CD4-positive, alpha-beta memory T cell (primary cell): ENCODE measurements around the gene C19orf25. TPM values are rescaled to one million over a fixed set of nuclear protein-coding genes. Genes with fewer than 3 reads are reported as not detected.
"Not testable (repeated sequence)": the region's sequence is repeated elsewhere in the genome, so short reads cannot be mapped to it uniquely, and the experiment has no call there.

Source experiments
- CTCF ChIA-PET: fragments of 350-600 bp; sonication (Branson Sonifier 250); formaldehyde crosslinking; loops from one replicate; lab custom pipeline; 2021; ENCODE audit warnings: inconsistent platforms; ENCODE audit not compliant: partially characterized antibody; lab: Charles Lee
- POLR2A ChIA-PET: fragments of 350-600 bp; sonication (Branson Sonifier 250); formaldehyde crosslinking; loops from one replicate; lab custom pipeline; 2021; ENCODE audit not compliant: partially characterized antibody; lab: Charles Lee
- DNase-seq, 5 donors: peaks; one replicate each; pipeline versions ENCODE4 v3.0.0 to v3.0.0-alpha.2; 2020 to 2022; ENCODE audit warnings: mixed read lengths in 1 of 5
- H3K27ac ChIP-seq: one replicate; pipeline ENCODE4 v1.7.0; 2013; ENCODE audit warnings: low read depth, low read length
- H3K27me3 ChIP-seq: 2 replicates; pipeline ENCODE4 v1.7.0; 2013; ENCODE audit warnings: mild to moderate bottlenecking, low read length, moderate library complexity; ENCODE audit not compliant: insufficient read depth
- H3K36me3 ChIP-seq: 2 replicates; pipeline ENCODE4 v1.7.0; 2013; ENCODE audit warnings: mild to moderate bottlenecking, low read length, moderate library complexity; ENCODE audit not compliant: insufficient read depth
- H3K4me1 ChIP-seq: 2 replicates; pipeline ENCODE4 v1.7.0; 2013; ENCODE audit warnings: mild to moderate bottlenecking, low read length, moderate library complexity; ENCODE audit not compliant: insufficient read depth
- H3K4me3 ChIP-seq, 2 donors: one replicate each; pipeline ENCODE4 v1.7.0; 2013; ENCODE audit warnings: low read length in 2 of 2, mild to moderate bottlenecking in 1 of 2
- H3K9me3 ChIP-seq, 2 donors: one replicate each; pipeline ENCODE4 v1.7.0; 2013; ENCODE audit warnings: low read length in 2 of 2, control low read depth in 1 of 2; ENCODE audit not compliant: control insufficient read depth in 1 of 2
- H3K27ac Mint-ChIP-seq, 7 donors: one replicate each; pipeline ENCODE4 v1.8.0; 2020 to 2021; ENCODE audit warnings: mixed read lengths in 7 of 7, mild to moderate bottlenecking in 6 of 7, inconsistent platforms in 3 of 7, moderate library complexity in 3 of 7
- H3K27me3 Mint-ChIP-seq, 2 donors: one replicate each; pipeline ENCODE4 v1.8.0; 2020 to 2021; ENCODE audit warnings: mixed read lengths in 2 of 2
- H3K36me3 Mint-ChIP-seq, 2 donors: one replicate each; pipeline ENCODE4 v1.8.0; 2020 to 2021; ENCODE audit warnings: mixed read lengths in 2 of 2, inconsistent platforms in 1 of 2, mild to moderate bottlenecking in 1 of 2
- H3K4me1 Mint-ChIP-seq, 4 donors: one replicate each; pipeline ENCODE4 v1.8.0; 2020 to 2021; ENCODE audit warnings: mixed read lengths in 4 of 4, mild to moderate bottlenecking in 1 of 4
- H3K4me3 Mint-ChIP-seq, 8 donors: one replicate each; pipeline ENCODE4 v1.8.0; 2020 to 2021; ENCODE audit warnings: mixed read lengths in 8 of 8, mild to moderate bottlenecking in 7 of 8, moderate library complexity in 6 of 8, inconsistent platforms in 3 of 8
- H3K9me3 Mint-ChIP-seq, 8 donors: one replicate each; pipeline ENCODE4 v1.8.0; 2020 to 2021; ENCODE audit warnings: mixed read lengths in 8 of 8, mild to moderate bottlenecking in 5 of 8, inconsistent platforms in 3 of 8, moderate library complexity in 1 of 8
- intact Hi-C: fragments of 100-400 bp; cut with micrococcal nuclease; formaldehyde crosslinking; loops from one replicate; pipeline ENCODE4 v1.15.1; 2023
- polyA plus RNA-seq, 2 donors: library from polyadenylated mRNA; unstranded; fragments of 300-500 nt; fragmentation: Illumina TruSeq; gene quantifications; one replicate each; pipeline ENCODE4 v1.2.3, GENCODE V29; 2021
- total RNA-seq, 2 experiments: library from RNA; stranded (reverse); gene quantifications; one replicate each; pipeline ENCODE4 v1.2.3, GENCODE V29; 2021

C19orf25 gene
- total and polyA plus RNA-seq, 4 experiments from 2014 or later: 41.5 to 79.8 (median 58.8) TPM

DNA sequence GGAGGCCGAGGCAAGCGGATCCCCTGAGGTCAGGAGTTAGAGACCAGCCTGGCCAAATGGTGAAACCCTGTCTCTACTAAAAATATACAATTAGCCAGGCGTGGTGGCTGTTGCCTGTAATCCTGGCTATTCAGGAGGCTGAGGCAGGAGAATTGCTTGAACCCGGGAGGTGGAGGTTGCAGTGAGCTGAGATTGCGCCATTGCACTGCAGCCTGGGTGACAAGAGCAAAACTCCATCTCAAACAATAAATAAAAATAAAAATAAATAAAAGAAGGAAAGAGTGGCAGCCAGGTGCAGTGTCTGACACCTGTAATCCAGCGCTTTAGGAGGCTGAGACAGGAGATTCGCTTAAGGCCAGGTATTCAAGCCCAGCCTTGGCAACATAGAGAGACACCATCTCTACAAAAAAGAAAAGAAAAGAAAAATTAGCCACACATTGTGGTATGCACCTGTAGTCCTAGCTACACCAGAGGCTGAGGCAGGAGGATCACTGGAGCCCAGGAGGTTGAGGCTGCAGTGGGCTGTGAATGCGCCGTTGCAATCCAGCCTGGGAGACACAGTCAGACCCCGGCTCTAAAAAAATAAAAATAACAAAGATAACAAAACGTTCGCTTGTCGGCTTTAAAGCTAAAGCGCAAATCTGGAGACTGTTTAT is 23.5 kb upstream of the C19orf25 start:
- H3K36me3 ChIP-seq: no peaks in the 10 kb centered on the region
- no peak overlapping the region for H3K27ac ChIP-seq
- Mint-ChIP-seq H3K9me3 (peaks cover 0 to 1% (median 0%) of the 10 kb centered on the region in 8 donors), H3K27me3 (peaks cover 3 to 9% of the 10 kb centered on the region in 2 donors), H3K4me1 (peaks cover under 1 to 5% (median 2%) of the 10 kb centered on the region in 4 donors), H3K27ac (peak overlapping the region in 1 of 7 donors; percentile 17), H3K4me3 (no peak overlapping the region), H3K36me3 (no peaks in the 10 kb centered on the region)
- no peak overlapping the region for H3K4me3 ChIP-seq
- ChIA-PET POLR2A (no interaction called here), CTCF (interaction anchor here (0.7 to 1.3 kb wide), 3 partner anchors 12 to 18 kb away, joined by 3 to 4 read pairs (median 3); partner anchors contain the start of gene REEP6)
- H3K27me3 ChIP-seq: no peaks in the 10 kb centered on the region
- no peaks in the 10 kb centered on the region for H3K9me3 ChIP-seq
- intact Hi-C loops: loop anchor here (1.0 kb wide), 1 partner anchor 11 kb away; the partner anchor contains the start of gene ADAMTSL5
- H3K4me1 ChIP-seq: peaks cover 15% of the 10 kb centered on the region
- peak in 1 of 5 donors; percentile 9 for DNase-seq

DNA sequence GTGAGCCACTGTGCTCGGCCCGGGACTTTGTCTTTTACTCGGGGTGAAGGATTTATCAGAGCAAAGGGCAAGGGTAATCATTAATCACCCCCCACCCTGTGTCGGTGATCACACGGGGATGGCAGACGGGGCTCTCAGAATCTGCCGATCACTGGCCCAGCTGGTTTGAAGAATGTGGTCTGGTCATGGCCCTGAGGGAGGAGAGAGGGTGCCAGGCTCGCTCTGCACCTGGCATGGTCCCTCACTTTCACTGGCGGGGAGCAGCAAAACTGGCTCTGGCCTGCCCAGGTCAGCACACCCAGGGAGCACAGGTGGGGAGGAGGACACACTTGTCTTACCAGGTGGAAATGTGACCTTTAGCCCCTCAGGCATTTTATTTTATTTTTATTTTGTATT is 22.2 kb upstream of the C19orf25 start:
- H3K4me3 Mint-ChIP-seq: no peak overlapping the region
- POLR2A ChIA-PET: no interaction called here
- H3K36me3 Mint-ChIP-seq: no peaks in the 10 kb centered on the region
- intact Hi-C loops: no loop called here
- Histone ChIP-seq H3K9me3 (no peaks in the 10 kb centered on the region), H3K36me3 (no peaks in the 10 kb centered on the region), H3K27ac (no peak overlapping the region), H3K4me1 (peaks cover 9% of the 10 kb centered on the region), H3K4me3 (no peak overlapping the region), H3K27me3 (no peaks in the 10 kb centered on the region)
- peaks cover 0 to 1% (median 0%) of the 10 kb centered on the region in 8 donors for H3K9me3 Mint-ChIP-seq
- H3K27ac Mint-ChIP-seq: no peak overlapping the region
- CTCF ChIA-PET: interaction anchor here (1.1 to 1.8 kb wide), 2 partner anchors 10 to 57 kb away, joined by 4 read pairs; partner anchors contain the start of gene REEP6
- peak in 1 of 5 donors; percentile 2 for DNase-seq
- no peaks in the 10 kb centered on the region for H3K4me1 Mint-ChIP-seq
- peaks cover 3 to 8% of the 10 kb centered on the region in 2 donors for H3K27me3 Mint-ChIP-seq

DNA sequence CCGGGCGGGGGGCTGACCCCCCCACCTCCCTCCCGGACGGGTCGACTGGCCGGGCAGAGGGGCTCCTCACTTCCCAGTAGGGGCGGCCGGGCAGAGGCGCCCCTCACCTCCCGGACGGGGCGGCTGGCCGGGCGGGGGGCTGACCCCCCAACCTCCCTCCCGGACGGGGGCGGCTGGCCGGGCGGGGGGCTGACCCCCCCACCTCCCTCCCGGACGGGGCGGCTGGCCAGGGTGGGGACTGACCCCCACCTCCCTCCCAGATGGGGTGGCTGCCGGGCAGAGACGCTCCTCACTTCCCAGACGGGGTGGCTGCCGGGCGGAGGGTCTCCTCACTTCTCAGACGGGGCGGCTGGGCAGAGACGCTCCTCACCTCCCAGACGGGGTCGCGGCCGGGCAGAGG is 20.2 kb upstream of the C19orf25 start:
- H3K36me3 ChIP-seq, H3K27ac ChIP-seq, POLR2A ChIA-PET, H3K9me3 ChIP-seq, H3K27me3 ChIP-seq, H3K4me3 Mint-ChIP-seq, H3K36me3 Mint-ChIP-seq, CTCF ChIA-PET, H3K4me1 ChIP-seq, intact Hi-C loops, H3K4me1 Mint-ChIP-seq, H3K27ac Mint-ChIP-seq, H3K27me3 Mint-ChIP-seq, H3K4me3 ChIP-seq, H3K9me3 Mint-ChIP-seq: not testable (repeated sequence)
- peak in 1 of 5 donors; percentile 27 for DNase-seq

DNA sequence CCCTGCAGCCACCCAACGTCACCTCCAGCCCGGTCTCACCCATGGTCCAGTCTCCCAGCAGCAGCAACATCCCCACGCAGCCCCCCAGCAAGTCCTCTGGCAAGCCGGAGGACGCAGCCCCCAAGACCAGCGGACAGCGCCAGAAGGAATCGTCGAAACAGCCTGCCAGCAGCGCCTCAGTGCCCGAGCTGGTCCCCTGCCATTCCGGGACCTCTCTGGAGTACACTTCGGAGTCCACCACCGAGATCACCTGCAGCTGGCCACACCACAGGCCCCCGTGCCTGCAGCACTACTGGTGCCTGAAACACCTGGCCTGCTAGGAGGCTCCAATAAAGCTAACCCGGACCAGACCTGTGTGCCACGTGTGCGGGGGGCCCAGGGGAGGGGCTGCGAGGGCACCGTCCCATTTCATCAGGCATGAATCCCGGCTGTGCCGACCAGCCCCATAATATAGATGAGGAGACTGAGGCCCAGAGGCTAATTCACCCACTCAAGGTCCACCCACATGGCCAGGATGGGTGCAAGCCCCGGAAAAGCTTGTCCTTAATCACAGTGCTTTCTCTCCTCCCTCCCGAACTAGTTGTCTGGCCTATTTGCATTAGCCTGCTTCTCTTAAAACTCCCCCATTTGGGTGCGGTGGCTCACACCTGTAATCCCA is 18.7 kb upstream of the C19orf25 start:
- CTCF ChIA-PET: interaction anchor here (0.6 kb wide), 1 partner anchor 1609 kb away, joined by 3 read pairs; no protein-coding TSS in a partner anchor

DNA sequence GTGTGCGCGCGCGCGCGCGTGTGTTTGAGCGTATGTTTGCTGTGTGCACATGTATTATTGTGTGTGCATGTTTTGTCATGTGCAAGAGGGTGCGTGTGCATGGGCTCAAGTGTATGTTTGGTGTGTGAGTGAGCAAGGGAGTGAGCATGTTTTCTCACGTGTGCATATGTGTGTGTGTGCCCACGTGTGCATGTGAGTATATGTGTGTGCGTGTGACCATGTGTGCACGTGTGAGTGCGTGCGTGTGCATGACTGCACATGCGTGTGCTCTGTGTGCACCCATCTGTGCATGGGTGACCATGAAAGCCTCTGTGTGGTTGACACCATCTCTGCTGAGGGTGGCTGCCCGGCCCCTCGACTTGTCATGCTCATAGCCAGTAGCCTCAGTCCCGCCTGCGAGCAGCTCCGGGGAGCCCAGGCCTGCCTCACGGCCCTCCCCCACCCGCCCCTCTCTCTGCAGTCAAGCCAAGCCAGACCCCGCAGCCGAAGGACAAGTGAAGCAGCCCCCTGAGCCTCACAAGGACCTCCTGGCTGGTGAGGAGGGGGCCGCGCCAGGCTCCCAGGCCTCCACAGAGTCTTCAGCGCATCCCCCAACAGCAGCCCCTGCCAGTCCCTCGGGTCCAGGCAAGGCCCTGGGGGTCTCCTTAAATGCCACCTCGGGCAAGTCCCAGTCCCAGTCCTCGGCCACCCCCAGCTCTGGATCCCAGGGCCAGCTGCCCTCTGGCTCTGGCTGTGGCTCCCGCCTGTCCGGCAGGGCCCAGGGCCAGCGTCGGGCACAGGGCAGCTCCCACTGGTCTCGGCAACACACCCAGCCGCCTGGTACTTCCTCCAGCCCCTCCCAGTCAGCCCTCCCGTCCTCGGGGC is 17.9 kb upstream of the C19orf25 start:
- ChIA-PET POLR2A (no interaction called here), CTCF (no interaction called here)
- Histone ChIP-seq H3K4me3 (no peak overlapping the region), H3K27me3 (no peaks in the 10 kb centered on the region), H3K4me1 (no peaks in the 10 kb centered on the region), H3K9me3 (no peaks in the 10 kb centered on the region), H3K36me3 (no peaks in the 10 kb centered on the region), H3K27ac (no peak overlapping the region)
- DNase-seq: peak in 1 of 5 donors; percentile 9
- Mint-ChIP-seq H3K27ac (peak overlapping the region in 1 of 7 donors; percentile 75), H3K27me3 (no peaks in the 10 kb centered on the region), H3K36me3 (no peaks in the 10 kb centered on the region), H3K9me3 (no peaks in the 10 kb centered on the region), H3K4me1 (peaks cover 0 to 2% (median 0%) of the 10 kb centered on the region in 4 donors), H3K4me3 (no peak overlapping the region)
- intact Hi-C loops: no loop called here

More for the DNA sequence above, 18.7 kb upstream of the C19orf25 start:
- Mint-ChIP-seq H3K36me3 (no peaks in the 10 kb centered on the region), H3K9me3 (no peaks in the 10 kb centered on the region), H3K4me3 (no peak overlapping the region), H3K4me1 (no peaks in the 10 kb centered on the region), H3K27me3 (peaks cover 0 to 2% of the 10 kb centered on the region in 2 donors), H3K27ac (no peak overlapping the region)
- Histone ChIP-seq H3K27ac (no peak overlapping the region), H3K36me3 (no peaks in the 10 kb centered on the region), H3K9me3 (no peaks in the 10 kb centered on the region), H3K4me3 (no peak overlapping the region), H3K27me3 (no peaks in the 10 kb centered on the region), H3K4me1 (no peaks in the 10 kb centered on the region)
- intact Hi-C loops: no loop called here
- DNase-seq: peak in 1 of 5 donors; percentile 13
- POLR2A ChIA-PET: no interaction called here

DNA sequence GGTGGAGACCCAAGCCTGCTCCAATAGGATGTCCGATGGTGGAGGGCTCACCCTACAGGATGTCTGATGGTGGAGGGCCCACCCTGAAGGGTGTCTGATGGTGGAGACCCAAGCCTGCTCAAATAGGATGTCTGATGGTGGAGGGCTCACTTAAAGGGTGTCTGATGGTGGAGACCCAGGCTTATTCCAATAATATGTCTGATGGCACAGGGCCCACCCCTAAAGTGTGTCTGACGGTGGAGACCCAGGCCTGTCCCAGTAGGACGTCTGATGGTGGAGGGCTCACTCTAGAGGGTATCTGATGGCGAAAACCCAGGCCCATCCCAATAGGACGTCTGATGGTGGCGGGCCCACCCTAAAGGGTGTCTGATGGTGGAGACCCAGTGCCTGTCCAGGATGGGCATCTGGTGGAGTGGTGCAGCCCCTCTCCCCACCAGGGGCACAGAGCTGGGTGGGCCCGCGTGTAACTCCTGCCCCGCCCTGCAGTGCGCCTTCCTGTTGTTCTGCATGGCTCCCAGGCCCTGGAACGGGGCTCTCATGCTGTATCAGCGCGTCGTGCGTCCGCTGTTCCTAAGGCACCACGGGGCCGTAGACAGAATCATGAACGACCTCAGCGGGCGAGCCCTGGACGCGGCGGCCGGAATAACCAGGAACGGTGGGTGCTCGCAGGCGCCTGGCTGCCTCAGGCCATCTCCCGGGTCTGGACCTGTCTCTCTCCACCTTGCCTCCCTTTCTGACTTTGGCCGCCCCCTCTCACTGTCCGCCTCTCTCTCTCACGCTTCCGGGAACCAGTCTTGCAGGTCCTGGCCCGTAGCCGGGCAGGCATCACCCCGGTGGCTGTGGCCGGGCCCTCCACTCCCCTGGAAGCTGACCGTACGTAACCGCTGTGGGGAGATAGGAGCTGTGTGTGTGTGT is 17.0 kb upstream of the C19orf25 start:
- H3K4me3 ChIP-seq: no peak overlapping the region
- peaks cover 0 to 7% (median 1%) of the 10 kb centered on the region in 4 donors for H3K4me1 Mint-ChIP-seq
- no peaks in the 10 kb centered on the region for H3K36me3 ChIP-seq
- H3K27ac ChIP-seq: no peak overlapping the region
- POLR2A ChIA-PET: no interaction called here
- no peaks in the 10 kb centered on the region for H3K9me3 Mint-ChIP-seq
- CTCF ChIA-PET: no interaction called here
- H3K4me1 ChIP-seq: peaks cover 6% of the 10 kb centered on the region
- H3K4me3 Mint-ChIP-seq: no peak overlapping the region
- DNase-seq: peak in 1 of 5 donors; percentile 16
- intact Hi-C loops: no loop called here
- no peaks in the 10 kb centered on the region for H3K9me3 ChIP-seq
- no peaks in the 10 kb centered on the region for H3K27me3 ChIP-seq
- H3K36me3 Mint-ChIP-seq: no peaks in the 10 kb centered on the region
- no peaks in the 10 kb centered on the region for H3K27me3 Mint-ChIP-seq
- peak overlapping the region in 1 of 7 donors; percentile 75 for H3K27ac Mint-ChIP-seq
